Activated CD4-positive, alpha-beta T cell treated with anti-CD3 and anti-CD28 coated beads, Interleukin-2, amount 50 U/mL, for 24 hours (primary cell): Measurements from ENCODE around the gene CACNA1I.

Experiments used
- DNase-seq, 2 donors: peaks; one replicate each; pipeline ENCODE4 v3.0.0-alpha.2; 2020; ENCODE audit warnings: low read depth in 1 of 2, low spot score in 1 of 2

CACNA1I gene

GRCh38 chr22:39646398-39647063 is 76.0 kb downstream of the CACNA1I start:
- no peak for DNase-seq

GRCh38 chr22:39647836-39648629 is 77.5 kb downstream of the CACNA1I start:
- no peak for DNase-seq

DNA sequence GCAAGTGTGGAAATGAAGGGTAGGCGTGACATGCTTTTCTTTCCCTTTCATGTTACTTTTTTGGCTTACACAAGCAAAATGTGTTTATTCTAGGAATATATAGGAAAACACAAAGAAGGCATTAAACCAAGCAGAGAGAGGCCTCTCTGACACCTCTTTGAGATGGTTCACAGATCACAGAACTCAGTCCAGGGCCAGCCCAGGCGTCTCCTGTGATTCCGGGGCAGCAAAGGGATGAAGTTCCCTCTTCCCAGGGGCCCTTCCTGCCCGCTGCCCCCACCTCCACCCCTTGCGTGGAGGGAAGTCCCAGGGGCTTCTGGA is 78.0 kb downstream of the CACNA1I start:
- no peak for DNase-seq

DNA sequence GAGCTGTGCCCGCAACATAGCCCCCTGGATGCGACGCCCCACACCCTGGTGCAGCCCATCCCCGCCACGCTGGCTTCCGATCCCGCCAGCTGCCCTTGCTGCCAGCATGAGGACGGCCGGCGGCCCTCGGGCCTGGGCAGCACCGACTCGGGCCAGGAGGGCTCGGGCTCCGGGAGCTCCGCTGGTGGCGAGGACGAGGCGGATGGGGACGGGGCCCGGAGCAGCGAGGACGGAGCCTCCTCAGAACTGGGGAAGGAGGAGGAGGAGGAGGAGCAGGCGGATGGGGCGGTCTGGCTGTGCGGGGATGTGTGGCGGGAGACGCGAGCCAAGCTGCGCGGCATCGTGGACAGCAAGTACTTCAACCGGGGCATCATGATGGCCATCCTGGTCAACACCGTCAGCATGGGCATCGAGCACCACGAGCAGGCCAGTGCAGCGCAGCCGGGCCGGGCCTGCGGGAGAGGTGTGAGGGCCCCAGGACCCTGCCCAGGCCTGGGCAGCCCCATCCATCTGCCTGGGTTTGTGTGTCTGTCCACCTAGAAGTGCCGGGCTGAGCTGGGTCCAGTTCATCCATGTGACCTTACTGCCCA is 79.0 kb downstream of the CACNA1I start:
- no peak for DNase-seq

DNA sequence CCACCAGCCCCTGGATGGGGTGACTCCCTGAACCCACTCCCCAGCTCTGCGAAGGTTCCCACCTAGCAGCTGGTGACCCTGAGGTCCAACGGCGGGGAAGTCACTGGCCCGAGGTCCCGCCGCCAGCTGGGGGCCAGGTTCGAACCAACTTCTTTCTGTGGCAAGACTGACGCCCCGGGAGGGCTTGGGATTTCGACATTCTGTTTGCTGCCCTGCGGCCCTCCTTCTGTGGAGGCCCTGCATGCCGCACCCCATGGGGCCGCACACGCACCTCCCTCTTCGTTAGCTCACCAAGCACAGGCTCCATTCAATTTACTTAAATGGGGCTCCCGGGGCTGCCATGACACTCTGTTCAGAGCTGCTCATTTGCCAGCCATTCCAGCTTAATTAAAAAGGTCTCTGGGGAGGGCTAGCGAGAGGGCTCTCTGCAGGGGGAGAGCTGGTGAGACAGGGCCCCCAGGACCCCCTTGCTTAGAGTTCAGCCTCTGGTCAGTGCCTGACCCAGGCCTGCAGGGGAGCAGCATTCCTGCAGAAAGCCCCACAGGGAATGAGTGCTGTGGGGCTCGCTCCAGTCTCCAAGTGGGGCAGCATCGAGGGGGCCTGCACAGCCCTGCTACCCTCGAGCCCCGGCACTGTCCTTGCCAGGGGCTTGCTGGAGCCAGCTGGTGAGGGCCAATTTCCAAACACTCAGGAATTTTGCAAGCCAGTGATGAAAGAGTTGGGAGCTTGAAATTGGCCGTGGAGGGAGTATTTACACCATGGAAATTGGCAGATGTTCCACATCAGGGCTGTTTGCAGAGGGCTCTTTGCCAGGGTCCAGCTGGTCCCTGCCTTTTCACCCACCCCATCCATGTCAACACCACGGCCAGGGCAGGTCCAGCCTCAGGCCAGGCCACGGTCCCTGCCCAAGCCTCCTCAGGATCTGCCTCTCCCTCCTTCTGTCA is 80.8 kb downstream of the CACNA1I start:
- no peak for DNase-seq

GRCh38 chr22:39652990-39653786 is 82.6 kb downstream of the CACNA1I start:
- DNase-seq, result no peak

DNA sequence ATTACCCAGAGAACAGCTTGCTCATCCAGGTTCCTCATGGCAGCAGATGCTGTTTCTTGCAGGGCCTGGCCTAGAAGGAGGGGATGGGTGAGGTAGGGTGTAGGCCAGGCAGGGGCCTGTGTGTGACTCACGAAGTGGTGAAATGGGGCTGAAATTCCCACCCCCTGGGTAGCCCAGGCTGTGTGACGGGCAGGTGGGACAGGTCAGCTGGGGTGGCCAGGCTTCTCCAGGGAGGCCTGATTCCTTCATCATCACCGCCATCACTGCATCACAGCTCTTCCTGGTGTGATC is 83.2 kb downstream of the CACNA1I start:
- DNase-seq, result no peak

DNA sequence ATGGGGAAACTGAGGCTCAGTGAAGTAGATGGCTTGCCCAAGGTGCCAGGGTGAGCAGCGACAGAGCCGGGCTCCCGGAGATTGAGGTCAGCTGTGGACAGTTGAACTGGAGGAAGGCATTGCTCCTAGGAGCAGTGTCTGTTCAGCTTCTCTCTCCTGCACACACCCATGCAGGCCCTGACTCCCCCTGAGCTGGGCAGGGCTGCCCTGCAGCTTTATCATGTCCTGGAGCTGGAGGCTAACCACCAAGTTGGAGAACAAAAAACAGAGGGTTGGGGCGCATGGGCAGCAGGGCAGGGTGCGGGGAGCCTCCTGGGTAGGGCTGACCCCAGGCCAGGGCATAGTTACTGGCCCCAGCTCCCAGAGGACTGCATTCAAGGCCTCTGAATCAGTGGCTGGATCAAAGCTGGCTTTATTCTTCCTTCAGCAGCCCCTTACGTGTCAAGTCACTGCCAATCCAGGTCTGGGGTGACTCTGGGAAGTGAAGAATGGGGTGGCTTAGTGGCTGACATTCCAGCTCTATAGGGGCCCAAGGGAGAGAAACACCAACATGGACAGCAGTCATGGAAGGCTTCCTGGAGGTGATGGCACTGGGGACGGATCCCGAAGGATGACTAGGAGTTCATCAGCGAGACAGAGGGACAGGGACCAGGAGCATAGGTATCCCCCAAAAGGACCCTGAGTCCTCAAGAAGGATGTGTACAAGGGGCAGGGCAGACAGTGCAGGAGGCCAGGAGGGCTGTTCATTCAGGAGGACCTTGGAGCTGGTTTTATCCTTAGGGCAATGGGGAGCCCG is 83.8 kb downstream of the CACNA1I start:
- DNase-seq, result no peak

DNA sequence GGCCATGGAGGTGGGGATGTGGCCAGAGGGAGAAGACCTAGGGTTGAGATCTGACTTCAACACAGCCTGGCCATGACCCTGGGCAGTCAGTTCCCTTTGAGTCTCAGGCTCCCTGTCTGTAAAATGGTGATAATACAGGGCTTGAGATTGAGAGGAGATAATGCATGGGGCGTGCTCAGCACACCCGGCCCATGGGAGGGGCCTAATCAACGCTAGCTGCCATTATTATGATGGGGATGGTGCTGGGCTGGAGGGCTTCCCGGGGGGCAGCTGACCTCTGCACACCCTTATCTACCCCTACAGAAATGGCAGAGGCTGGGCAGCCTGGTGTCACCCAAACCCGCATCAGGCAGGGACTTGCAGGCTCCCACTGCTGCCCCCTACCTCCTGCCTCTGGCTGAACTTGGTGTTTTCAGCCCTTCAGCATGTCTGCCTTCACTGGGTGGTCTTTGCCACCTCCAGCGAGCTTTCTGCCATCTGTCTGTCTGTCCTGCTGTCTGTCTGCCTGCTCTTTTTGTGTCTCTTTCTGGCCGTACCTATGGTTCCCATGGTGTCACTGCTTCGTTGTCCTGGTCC is 84.5 kb downstream of the CACNA1I start:
- no peak for DNase-seq

DNA sequence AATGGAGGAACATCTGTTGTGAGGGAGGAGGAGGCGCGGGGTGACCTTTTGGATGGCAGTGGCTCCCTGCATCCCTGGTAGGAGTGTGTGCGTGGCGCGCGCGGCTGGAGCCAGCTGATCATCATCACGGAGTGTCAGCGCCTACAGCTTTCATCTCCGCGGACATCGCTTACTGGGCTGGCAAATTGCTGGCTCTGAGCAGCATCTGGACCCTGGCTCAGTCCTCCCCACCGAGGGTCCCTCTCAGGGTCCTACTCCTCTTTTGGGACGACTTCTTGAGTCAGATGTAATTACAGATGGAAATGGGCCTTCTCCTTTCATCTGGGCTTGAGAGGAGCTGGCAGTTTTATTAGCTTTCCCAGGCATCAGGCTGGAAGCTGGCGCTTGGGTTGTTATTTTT is 85.3 kb downstream of the CACNA1I start:
- DNase-seq, result no peak

GRCh38 chr22:39656495-39657490 is 86.2 kb downstream of the CACNA1I start:
- no peak for DNase-seq

GRCh38 chr22:39658367-39658766 is 87.8 kb downstream of the CACNA1I start:
- DNase-seq, result peak in 1 of 2 donors; percentile 15

DNA sequence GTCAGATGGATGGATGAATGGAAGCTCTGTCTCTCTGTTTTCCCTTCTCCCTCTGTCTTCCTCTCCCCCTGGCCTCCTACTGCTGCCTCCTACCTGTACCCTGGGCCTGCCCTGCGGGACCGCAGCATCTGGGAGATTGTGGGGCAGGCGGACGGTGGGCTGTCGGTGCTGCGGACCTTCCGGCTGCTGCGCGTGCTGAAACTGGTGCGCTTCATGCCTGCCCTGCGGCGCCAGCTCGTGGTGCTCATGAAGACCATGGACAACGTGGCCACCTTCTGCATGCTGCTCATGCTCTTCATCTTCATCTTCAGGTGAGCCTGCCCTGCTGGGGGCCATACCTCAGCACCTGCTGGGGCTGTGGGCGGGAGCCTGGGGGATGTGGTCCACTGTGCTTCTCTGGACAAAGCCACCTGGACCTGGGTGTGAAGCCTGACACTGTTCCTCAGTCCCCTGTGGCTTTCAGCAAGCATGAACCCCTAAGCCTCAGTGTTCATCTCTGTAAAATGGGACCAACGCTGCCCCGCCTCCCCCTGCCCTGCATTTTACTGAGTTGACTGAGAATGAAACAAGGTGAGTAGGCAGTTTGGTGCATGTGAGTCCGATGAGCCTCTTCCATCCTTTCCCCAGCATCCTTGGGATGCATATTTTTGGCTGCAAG is 88.4 kb downstream of the CACNA1I start:
- DNase-seq, result no peak

DNA sequence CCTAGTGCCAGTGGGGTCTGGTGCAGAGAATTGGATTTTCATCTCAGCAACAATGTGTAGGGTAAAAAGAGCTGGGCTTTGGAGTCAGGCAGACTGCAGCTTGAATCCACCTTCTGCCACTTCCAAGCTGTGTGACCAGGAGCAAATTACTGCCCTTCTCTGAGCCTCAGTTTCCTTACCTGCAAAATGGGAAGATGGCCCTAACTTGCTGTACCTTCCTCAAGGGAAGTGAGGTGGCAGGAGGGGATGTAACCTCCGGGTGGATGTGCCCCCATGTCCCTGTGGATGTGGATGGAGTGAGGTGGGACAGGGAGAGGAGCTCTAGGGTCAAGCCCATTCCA is 90.9 kb downstream of the CACNA1I start:
- no peak for DNase-seq

- DNase-seq, result peak; percentile 48 to 60
Observed at GRCh38 chr22:39661842-39662685, 91.5 kb downstream of the CACNA1I start.

- no peak for DNase-seq
Observed at GRCh38 chr22:39662686-39663052, 92.1 kb downstream of the CACNA1I start.

DNA sequence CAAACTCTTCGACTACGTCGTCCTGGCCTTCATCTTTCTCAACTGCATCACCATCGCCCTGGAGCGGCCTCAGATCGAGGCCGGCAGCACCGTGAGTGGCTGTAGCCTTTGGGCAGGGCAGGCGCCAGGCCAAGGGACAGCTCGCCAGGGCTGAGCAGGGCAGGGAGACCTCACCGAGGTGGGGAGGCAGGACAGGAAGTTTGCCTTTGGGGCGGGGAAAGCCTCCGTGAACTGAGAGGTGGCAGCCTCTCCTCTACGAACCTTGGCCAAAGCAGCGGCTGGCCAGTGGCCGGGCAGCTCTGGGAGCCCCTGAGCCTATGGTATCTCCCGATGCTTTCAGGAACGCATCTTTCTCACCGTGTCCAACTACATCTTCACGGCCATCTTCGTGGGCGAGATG is 93.2 kb downstream of the CACNA1I start:
- DNase-seq, result no peak
